Stomach (tissue), 4 donors: Measurements from ENCODE around the gene PPM1G.

ENCODE experiments used
- CTCF ChIP-seq, 7 experiments: fragments of 450-650 bp in 4 of 7; fragments of 200-600 bp in 3 of 7; sonication (generic) in 3 of 7; IDR thresholded peaks; one replicate each; pipeline ENCODE4 v1.5.1; 2016 to 2019; ENCODE audit warnings: antibody characterized with exemption in 7 of 7, control low read depth in 2 of 7, mild to moderate bottlenecking in 1 of 7
- EP300 ChIP-seq: sonication (generic); formaldehyde crosslinking; IDR thresholded peaks from one replicate; pipeline ENCODE4 v1.6.1; 2017; ENCODE audit warnings: antibody characterized with exemption
- POLR2A ChIP-seq, 4 donors: fragments of 450-650 bp; IDR thresholded peaks; one replicate each; pipeline ENCODE4 v1.6.1; 2016; ENCODE audit warnings: antibody characterized with exemption in 4 of 4, control low read depth in 2 of 4, mild to moderate bottlenecking in 1 of 4, moderate library complexity in 1 of 4
- POLR2AphosphoS5 ChIP-seq, 3 donors: sonication (generic); formaldehyde crosslinking; IDR thresholded peaks; one replicate each; pipeline ENCODE4 v1.6.1; 2016; ENCODE audit warnings: antibody characterized with exemption in 3 of 3

GRCh38 chr2:27442920-27443282 lies 33.5 kb upstream of the PPM1G start:
- TF ChIP-seq POLR2AphosphoS5 (IDR thresholded peaks at IDR 0.05) = no peak
- TF ChIP-seq CTCF (IDR thresholded peaks at IDR 0.05) = no peak
- TF ChIP-seq POLR2A (IDR thresholded peaks at IDR 0.05) = no peak
- TF ChIP-seq EP300 = no peak
